Kidney (tissue), 14 donors: Measurements from ENCODE around the gene PKNOX2. TPM values are rescaled to one million over a fixed set of nuclear protein-coding genes. Genes with fewer than 3 reads are reported as not detected.

Source experiments
- DNase-seq, 5 donors: peaks; one replicate each; pipeline ENCODE4 v3.0.0-alpha.2; 2013 to 2020
- FAIRE-seq: peaks from 2 replicates; lab custom pipeline; 2012; peaks lifted over from hg19 to GRCh38; lab: Jason Lieb, UNC
- H3K27ac ChIP-seq, 2 donors: one replicate each; pipeline ENCODE4 v1.7.0; 2013; ENCODE audit warnings: low read depth in 2 of 2, low read length in 2 of 2, inconsistent platforms in 1 of 2
- H3K27me3 ChIP-seq: one replicate; pipeline ENCODE4 v1.7.1; 2013; ENCODE audit warnings: low read length, inconsistent platforms; ENCODE audit not compliant: control insufficient read depth, insufficient read depth
- H3K36me3 ChIP-seq, 3 donors: one replicate each; pipeline versions ENCODE4 v1.7.0 to v1.7.1; 2013; ENCODE audit warnings: low read length in 3 of 3, control low read depth in 1 of 3, inconsistent platforms in 1 of 3; ENCODE audit not compliant: insufficient read depth in 3 of 3, control insufficient read depth in 2 of 3
- H3K4me1 ChIP-seq, 3 donors: one replicate each; pipeline versions ENCODE4 v1.7.0 to v1.7.1; 2013; ENCODE audit warnings: low read length in 3 of 3, inconsistent platforms in 1 of 3, low read depth in 1 of 3; ENCODE audit not compliant: control insufficient read depth in 2 of 3, insufficient read depth in 2 of 3
- H3K4me3 ChIP-seq, 3 donors: one replicate each; pipeline versions ENCODE4 v1.7.0 to v1.8.1; 2013; ENCODE audit warnings: low read length in 3 of 3, control low read depth in 1 of 3, inconsistent platforms in 1 of 3
- H3K9ac ChIP-seq, 3 donors: one replicate each; pipeline versions ENCODE4 v1.7.0 to v1.7.1; 2013; ENCODE audit warnings: low read length in 3 of 3, control low read depth in 1 of 3, inconsistent platforms in 1 of 3
- H3K9me3 ChIP-seq, 3 donors: one replicate each; pipeline versions ENCODE4 v1.7.0 to v1.7.1; 2013; ENCODE audit warnings: low read length in 3 of 3, control low read depth in 1 of 3, inconsistent platforms in 1 of 3; ENCODE audit not compliant: control insufficient read depth in 2 of 3, insufficient read depth in 1 of 3
- intact Hi-C: fragments of 100-400 bp; cut with DNase I; formaldehyde crosslinking; loops from one replicate; pipeline ENCODE4 v1.11.1; 2022
- polyA plus RNA-seq: library from polyadenylated mRNA; stranded (reverse); fragments of 350-450 nt; fragmentation: Illumina TruSeq; extraction: RNeasy Lipid Tissue Mini Kit (QIAGEN cat#74804); gene quantifications from one replicate; pipeline ENCODE4 v1.2.3, GENCODE V29; 2014; ENCODE audit warnings: low read depth, low replicate concordance; ENCODE audit not compliant: insufficient read depth
- total RNA-seq: library from RNA; stranded (reverse); fragmentation: NEBNext Ultra II Directional; extraction: Animal tissue kit (Norgen Biotek cat#: 25700); gene quantifications from one replicate; pipeline ENCODE4 v1.2.1, GENCODE V29; 2021
- TF ChIP-seq, protein P1 (sequence below): IDR thresholded peaks from 3 replicates; pipeline ENCODE4 v1.5.1; 2012; ENCODE audit warnings: mild to moderate bottlenecking, moderate library complexity, borderline replicate concordance; ENCODE audit not compliant: insufficient read depth; ENCODE audit errors: extremely low read depth
- donor health status: control.
- donor health status: control.
- donor health status: control.
- donor health status: control.
- donor health status: control.
- donor health status: DM: yes; HTN: yes; CAD: no.
- donor health status: Normal renal cell carcinoma (clear cell type).

The PKNOX2 gene
- total and polyA plus RNA-seq, 2 donors from 2014 or later = 1.5 to 6.0 TPM

DNA sequence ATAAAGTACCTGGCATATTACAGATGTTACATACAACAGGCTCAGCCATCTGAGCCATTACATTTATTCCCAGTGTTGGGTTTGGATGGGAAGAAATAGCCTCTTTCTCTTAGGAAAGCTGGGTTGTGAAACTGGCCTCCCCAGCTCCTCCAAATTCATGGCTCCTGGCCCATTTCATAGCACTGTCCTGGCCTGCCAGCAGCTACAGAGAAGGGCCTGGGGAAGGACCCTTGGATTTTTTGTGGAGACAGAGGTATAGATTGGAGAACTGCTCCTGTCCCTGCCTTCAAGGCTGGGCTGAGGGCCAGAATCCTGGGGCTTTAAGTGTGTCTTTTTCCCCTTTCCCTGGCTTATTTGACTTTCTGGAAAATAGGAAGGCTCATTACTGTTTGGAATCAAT, 18.0 kb downstream of the PKNOX2 start:
- TF ChIP-seq, protein P1, sequence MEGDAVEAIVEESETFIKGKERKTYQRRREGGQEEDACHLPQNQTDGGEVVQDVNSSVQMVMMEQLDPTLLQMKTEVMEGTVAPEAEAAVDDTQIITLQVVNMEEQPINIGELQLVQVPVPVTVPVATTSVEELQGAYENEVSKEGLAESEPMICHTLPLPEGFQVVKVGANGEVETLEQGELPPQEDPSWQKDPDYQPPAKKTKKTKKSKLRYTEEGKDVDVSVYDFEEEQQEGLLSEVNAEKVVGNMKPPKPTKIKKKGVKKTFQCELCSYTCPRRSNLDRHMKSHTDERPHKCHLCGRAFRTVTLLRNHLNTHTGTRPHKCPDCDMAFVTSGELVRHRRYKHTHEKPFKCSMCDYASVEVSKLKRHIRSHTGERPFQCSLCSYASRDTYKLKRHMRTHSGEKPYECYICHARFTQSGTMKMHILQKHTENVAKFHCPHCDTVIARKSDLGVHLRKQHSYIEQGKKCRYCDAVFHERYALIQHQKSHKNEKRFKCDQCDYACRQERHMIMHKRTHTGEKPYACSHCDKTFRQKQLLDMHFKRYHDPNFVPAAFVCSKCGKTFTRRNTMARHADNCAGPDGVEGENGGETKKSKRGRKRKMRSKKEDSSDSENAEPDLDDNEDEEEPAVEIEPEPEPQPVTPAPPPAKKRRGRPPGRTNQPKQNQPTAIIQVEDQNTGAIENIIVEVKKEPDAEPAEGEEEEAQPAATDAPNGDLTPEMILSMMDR = no peak
- no peak overlapping the region for H3K9ac ChIP-seq
- FAIRE-seq (no peak), DNase-seq (no peak)
- no peaks in the 10 kb centered on the region for H3K27me3 ChIP-seq
- intact Hi-C loops = no loop called here
- H3K9me3 ChIP-seq = peaks cover 0 to 3% (median 0%) of the 10 kb centered on the region in 3 donors
- H3K36me3 ChIP-seq = no peaks in the 10 kb centered on the region
- no peak overlapping the region for H3K27ac ChIP-seq
- no peak overlapping the region for H3K4me3 ChIP-seq
- H3K4me1 ChIP-seq = peaks cover 0 to 5% (median 0%) of the 10 kb centered on the region in 3 donors

GRCh38 chr11:125183641-125184040, 19.1 kb downstream of the PKNOX2 start:
- H3K27me3 ChIP-seq = no peaks in the 10 kb centered on the region
- TF ChIP-seq, protein P1 = no peak
- intact Hi-C loops = no loop called here
- no peak overlapping the region for H3K9ac ChIP-seq
- no peak overlapping the region for H3K27ac ChIP-seq
- peaks cover 0 to 5% (median 0%) of the 10 kb centered on the region in 3 donors for H3K4me1 ChIP-seq
- peaks cover 0 to 3% (median 0%) of the 10 kb centered on the region in 3 donors for H3K9me3 ChIP-seq
- DNase-seq (no peak), FAIRE-seq (no peak)
- no peaks in the 10 kb centered on the region for H3K36me3 ChIP-seq
- no peak overlapping the region for H3K4me3 ChIP-seq

DNA sequence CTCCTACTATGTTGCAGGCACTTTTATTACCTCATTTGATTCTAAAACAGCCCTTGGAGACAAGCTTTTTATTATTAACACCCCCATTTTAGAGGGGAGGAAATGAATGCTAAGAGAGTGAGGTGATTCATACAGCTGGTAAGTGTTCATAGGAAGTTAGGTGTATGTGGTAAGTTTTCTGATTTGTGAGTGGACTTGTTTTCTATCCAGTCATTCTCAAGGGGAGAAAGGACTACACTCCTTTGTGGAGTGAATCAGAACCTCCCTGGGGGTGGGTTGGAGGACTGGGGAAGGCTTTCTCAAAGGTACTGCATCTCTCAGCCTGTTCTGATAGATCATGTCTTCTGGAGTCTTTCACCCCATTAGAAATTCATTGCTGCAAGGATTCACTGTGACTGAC, 23.5 kb downstream of the PKNOX2 start:
- TF ChIP-seq, protein P1 = no peak
- H3K9me3 ChIP-seq = peaks cover 0 to 3% (median 0%) of the 10 kb centered on the region in 3 donors
- no peak overlapping the region for H3K4me3 ChIP-seq
- H3K27ac ChIP-seq = no peak overlapping the region
- no peak overlapping the region for H3K9ac ChIP-seq
- no peaks in the 10 kb centered on the region for H3K36me3 ChIP-seq
- no peak for DNase-seq
- intact Hi-C loops = no loop called here
- H3K4me1 ChIP-seq = no peaks in the 10 kb centered on the region
- H3K27me3 ChIP-seq = no peaks in the 10 kb centered on the region
- no peak for FAIRE-seq

GRCh38 chr11:125190566-125190965, 26.0 kb downstream of the PKNOX2 start:
- TF ChIP-seq, protein P1 = no peak
- no peaks in the 10 kb centered on the region for H3K27me3 ChIP-seq

More at GRCh38 chr11:125190566-125190965, 26.0 kb downstream of the PKNOX2 start:
- DNase-seq (no peak), FAIRE-seq (no peak)
- Histone ChIP-seq H3K4me1 (no peaks in the 10 kb centered on the region), H3K9ac (no peak overlapping the region), H3K9me3 (peaks cover 0 to 3% (median 0%) of the 10 kb centered on the region in 3 donors), H3K4me3 (no peak overlapping the region), H3K27ac (no peak overlapping the region), H3K36me3 (no peaks in the 10 kb centered on the region)
- intact Hi-C loops = no loop called here
